GM19372 (cell line): ENCODE measurements around the gene EFNB1.

ENCODE experiments used
- ATAC-seq: cut with Tn5 transposase; IDR thresholded peaks from one replicate; pipeline ENCODE4 v1.9.1; 2021; ENCODE audit warnings: mild to moderate bottlenecking, low read depth, moderate library complexity; ENCODE audit not compliant: unreplicated experiment

Gene EFNB1

DNA sequence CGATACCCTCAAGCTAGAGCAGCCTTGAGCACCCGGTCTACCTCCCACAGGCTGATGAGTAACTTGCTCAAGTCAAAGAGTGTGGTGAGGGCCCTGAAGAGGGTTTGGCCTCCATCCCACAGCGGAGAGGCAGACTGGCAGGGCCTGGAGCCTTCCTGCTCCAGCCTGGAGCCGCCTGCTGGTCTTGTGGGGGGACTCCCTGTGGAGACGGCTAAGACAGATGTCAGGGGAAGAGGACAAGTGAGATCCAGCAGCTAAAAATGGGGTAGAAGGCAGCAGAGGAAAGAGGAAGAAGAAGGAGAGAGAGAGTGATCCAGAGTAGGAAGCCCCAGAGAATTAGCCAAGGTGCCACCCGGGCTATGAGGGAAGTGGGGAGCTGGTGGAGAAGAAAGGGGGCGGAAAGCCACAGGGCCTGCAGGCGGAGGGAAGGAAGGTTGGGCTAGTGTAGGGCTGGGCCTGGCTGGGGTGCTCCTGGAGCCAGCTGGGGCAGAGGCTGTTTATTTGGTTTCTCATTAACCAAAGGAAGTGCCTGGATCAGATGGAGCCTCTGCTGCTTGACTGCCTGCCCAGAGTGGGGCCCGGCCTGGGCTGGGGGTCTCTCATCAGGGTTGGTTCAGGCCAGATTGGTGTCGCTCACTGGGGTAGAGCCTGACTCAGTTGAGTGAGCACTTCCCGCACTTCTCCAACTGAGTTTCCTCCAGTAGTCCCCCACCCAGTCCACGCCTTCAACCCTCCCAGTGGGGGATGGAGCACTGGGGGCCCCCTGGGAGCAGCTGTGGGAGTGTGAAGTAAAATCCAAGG is 14.2 kb downstream of the EFNB1 start:
- no peak for ATAC-seq

DNA sequence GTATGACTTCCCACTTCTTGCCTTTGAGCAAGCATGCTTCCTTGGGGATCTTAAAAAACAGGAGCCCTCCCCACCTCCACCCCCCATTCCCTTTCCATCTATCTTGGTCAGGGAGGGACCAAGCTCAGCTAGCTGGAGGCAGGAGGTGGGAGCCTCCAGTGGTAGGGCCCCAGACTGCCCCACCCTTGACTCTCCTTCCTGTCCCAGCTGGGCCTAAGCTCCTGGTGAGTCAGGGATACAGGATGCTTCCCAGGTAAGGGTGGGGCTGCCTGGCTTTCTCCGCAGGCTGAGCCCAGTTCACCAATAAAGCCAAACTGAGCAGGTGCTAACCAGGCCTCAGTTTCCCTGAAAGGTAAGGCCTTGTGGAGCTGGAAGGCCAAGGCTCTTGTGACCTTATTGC is 15.2 kb downstream of the EFNB1 start:
- ATAC-seq = no peak

GRCh38 chrX:68844581-68844980 is 15.8 kb downstream of the EFNB1 start:
- no peak for ATAC-seq

DNA sequence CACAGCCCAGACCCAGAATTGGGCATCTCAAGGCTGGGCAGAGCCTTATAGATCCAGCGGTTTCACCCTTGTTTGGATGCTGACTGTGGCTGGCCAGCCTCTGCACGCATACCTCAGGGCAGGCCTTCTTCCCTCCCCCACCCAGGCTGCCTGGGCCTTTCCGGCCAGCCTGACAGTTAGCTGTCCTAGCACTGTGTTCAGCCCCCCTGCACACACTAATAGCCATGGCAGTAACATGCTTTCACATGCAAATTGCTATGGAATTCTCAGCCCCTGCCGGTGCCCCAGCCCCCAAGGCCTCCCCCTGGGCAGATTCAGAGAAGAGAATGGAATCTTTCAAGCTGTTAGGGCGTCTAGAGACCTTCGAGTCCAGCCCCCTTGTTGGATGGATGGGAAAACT is 17.7 kb downstream of the EFNB1 start:
- ATAC-seq = no peak

- no peak for ATAC-seq
These were observed 18.4 kb downstream of the EFNB1 start for GRCh38 chrX:68847172-68847571.

DNA sequence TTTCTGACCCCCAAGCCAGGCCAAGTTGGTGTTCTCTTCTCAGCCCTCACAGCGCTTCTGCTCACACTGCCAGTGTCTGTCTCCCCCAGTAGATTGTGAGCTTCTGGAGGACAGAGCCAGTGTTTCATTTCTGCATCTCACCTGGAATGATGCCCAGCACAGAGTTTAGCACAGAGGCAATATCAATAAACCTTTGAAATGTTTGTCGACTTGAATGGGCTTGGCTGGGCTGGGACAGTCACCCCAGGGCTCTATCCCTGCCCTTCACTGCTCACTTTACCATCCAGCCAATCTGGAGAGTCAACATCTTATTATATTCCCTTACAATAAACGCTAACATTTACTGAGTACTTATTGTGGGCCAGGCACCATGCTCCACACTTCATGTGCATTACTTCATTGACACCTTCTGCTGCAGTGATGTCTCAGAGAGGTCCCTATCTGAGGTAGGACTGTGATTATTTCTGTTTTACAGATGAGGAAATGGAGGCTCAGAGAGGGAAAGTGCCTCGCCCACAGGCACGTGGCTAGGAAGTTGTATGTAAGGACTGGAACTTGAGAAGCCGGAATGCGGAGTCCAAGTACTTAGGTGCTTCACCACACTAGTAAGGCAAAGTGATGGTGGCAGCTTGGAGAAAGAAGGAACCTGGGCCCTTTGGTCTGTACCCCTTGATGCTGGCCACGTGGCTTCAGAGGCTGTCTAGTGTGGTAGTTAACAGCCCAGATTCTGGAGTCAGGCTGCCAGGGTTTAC is 19.5 kb downstream of the EFNB1 start:
- ATAC-seq = no peak

GRCh38 chrX:68851082-68851481 is 22.3 kb downstream of the EFNB1 start:
- ATAC-seq = no peak

- ATAC-seq = no peak
These were observed 23.2 kb downstream of the EFNB1 start for GRCh38 chrX:68852046-68852445.

- ATAC-seq = no peak
These were observed 24.9 kb downstream of the EFNB1 start for GRCh38 chrX:68853665-68854251.

DNA sequence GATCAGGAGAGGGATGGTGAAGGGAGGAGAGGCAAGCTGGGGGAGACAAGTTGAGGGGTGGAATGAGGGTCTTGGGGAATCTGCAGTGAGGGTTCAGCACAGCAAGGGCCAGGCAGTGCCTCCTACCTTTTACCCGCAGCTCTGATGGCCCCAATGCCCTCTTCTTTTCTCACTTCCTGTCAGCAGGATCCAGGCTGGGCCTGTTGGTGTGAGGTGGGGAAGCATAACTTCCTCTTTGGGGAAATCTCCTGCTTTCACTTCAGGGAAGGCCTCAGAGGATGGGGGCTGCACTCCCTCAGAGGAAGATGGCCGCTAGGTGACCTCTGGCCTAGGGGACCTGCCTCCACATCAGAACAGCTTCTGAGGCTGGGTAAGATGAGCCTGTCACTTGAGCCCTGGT is 36.5 kb downstream of the EFNB1 start:
- no peak for ATAC-seq

DNA sequence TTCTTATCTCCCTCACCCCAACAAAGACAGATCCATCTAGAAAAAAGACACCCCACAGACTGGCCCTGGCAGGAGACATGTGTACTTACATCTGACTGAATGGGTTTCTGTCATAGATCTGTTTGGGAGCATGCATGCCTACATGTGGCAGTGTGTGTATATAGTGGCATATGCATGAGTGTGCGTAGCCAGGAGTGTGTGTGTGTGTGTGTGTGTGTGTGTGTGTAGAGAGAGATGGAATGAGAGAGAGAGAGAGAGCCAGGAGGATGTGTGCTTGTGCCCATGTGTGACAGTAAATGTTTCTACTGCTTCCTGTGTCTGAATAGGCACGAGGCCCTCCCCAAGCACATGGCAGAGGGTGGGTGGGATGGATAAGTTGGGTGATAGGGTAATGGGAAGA is 37.1 kb downstream of the EFNB1 start:
- ATAC-seq = no peak

DNA sequence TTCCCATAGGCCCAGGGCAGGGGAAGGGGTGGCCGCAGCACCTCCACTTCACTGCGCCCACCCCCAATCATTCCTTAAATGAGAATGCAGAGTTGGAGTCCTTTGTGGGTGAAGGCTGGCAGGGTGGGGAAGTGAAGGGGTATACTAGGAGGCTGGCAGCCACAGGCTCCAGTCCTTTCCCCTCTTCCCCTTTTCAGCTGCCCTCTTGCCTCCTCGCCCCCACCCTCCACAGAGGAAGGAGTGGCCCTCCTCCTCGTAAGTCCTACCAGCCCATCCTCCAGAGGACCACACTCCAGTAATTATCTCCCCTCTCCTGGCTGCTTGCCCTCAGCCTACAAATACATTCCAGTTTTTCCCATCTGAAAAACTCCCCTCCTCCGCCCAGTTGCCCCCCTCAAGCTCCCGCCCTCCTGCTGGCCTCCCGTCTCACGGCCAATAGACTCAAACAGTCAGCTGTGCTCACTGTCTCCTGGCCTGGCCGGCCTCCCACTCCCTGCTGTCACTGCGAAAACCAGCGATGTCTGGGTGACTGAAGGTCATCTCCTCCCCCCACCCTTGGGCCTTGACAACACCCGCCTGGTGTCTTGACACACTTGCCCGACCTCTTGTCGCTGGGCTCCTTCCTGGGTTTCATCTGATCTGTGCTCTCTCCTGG is 38.8 kb downstream of the EFNB1 start:
- ATAC-seq = no peak

DNA sequence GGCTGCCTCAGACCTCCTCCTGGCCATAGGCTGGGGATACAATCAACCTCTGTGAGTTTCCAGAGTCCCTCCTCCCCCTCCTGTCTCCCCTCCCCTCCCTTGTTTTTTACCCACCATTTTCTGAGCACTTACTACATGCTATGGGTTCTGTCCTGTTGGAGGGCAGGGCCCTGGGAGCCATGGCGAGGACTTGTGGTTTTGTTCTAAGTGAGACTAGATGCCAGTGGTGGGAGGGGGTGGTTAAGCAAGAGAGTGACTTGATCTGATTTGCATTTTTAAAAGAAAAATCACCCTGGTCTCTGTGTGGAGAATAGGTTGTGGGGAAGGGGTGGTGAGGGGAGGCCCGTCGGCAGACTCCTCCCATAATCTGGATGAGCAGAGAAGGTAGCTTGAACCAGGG is 39.5 kb downstream of the EFNB1 start:
- no peak for ATAC-seq

DNA sequence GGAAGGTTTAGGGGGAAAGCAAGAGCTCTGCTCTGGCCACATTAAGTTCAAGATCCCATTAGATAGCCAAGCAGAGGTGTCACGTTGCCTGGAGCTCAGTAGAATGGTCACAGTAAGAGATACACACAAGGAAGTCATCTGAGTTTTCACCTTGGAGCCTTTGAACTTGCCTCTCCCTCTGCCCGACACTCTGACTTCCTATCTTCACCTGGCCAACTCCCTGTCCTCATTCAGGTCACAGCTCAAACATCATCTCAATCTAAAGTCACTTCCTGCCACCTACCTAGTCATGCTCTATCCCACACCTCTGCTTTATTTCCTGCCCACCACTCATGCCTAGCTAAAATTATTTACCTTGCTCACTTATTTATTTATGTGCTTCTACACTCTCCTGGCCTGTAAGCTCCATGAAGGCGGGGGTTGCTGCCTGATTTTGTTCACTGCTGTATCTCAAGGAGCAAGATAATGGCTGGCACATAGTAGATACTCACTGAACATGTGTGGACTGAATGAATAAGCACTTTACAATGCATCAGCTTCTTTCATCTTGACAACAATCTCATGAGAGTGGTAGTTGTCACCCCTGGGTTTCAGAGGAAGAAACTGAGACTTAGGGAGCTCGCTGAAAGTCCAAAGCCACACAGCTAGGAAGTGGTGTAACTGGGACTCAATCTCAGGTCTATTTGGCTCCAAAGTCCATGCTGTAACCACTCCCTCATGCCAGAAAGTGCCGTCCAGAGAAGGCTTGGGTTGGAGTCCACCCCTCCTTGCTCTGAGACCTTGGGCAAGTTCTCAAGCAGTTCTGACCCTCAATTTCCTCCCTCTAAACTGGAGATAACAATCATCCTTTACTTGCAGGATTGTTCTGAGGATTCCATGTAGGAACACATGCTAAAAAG is 40.3 kb downstream of the EFNB1 start:
- ATAC-seq = no peak

GRCh38 chrX:68870357-68870756 is 41.5 kb downstream of the EFNB1 start:
- no peak for ATAC-seq

DNA sequence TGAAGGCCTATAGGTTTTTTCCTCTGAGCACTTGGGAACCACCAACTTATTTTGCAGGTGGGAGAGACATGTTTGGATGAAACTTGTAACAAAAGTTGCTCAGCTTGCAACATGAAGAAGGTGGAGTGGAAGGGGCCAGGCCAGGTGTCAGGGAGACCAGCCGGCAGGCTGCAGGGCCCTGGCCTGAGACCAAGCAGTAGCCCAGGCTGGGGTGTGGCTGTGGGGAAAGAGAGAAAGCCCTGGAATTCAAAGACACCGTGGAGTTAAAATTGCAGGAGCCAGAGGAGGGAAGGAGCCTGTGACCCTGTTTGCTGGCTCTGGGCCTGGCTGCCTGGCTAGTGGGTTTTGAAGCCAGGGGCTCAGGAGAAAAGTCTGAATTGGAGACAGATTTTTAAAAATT is 43.4 kb downstream of the EFNB1 start:
- no peak for ATAC-seq

DNA sequence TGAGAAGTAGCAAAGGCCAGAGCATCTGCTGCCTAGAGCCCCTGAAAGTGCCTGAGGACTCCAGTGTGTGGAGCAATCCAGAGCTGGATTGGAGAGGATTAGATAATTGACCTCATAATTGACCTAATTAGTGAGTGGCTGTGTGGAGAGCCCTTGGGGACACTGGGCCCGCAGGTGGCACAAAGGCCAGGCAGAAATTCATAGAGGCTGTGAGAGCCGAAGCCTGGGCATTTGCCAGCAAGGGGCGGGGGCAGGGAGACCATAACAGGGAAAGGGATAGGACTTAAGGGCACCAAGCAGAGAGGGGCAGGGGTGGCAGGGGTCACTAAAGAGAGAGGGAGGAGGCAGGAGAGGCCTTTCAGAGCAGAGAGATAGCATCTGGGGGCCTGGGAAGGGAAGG is 45.3 kb downstream of the EFNB1 start:
- ATAC-seq = no peak

- no peak for ATAC-seq
These were observed 47.9 kb downstream of the EFNB1 start for GRCh38 chrX:68876731-68877130.

DNA sequence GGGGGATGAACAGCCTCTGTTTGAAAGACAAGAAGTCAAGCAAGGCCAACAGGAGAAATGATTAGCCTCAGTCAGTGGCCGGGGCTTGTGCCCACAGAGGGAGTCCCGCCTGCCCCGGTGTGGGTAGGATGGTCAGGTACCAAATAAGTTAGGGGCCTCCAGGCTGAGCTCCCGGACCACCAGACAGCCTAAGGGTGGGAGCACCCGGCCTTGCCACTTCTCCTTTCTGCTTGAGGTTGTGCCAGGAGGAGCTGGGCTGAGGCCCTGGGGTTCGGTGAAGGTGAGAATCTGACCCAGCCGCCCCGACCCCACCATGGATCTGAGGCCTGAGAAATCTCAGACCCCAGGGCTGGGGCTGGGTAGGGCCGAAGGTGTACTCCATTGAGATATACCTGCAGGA is 48.8 kb downstream of the EFNB1 start:
- ATAC-seq = no peak

DNA sequence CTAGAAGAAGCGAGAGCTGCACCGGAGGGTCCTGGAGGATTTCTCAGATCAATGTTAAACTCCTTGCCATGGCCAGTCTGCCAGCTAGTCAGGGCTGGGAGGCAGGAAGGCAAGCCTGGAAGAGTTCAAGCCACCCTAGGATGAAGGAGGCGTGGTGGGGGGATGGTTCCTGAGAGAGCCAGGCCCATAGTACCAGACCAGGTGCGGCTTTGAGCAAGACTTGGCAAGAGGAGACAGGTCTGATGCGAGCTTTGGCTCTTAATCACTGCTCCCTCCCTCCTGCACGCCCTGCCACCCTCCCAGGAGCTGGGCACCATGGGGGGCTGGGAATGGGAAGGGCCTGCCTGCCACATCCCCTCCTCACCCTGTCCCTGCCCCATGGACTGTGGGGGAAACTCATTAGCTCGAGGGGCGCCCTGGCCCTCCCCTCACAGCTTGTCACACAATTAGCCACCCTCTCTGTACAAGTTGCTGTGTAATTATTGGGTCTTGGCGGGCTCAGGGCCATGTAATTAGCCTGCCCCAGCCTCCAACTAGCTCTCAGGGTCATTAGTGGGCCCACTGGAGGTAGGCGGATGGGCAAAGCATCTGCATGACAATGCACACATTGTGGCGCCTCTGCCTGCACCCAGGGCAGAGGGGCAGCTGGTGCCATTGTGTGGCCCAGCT is 50.3 kb downstream of the EFNB1 start:
- no peak for ATAC-seq
